Nucleus accumbens (tissue), 56 donors: ENCODE data around the gene NPNT.

ENCODE experiments used
- DNase-seq, 56 donors: peaks; one replicate each; lab custom pipeline; 2025; lab: John Stamatoyannopoulos, UW

The NPNT gene

DNA sequence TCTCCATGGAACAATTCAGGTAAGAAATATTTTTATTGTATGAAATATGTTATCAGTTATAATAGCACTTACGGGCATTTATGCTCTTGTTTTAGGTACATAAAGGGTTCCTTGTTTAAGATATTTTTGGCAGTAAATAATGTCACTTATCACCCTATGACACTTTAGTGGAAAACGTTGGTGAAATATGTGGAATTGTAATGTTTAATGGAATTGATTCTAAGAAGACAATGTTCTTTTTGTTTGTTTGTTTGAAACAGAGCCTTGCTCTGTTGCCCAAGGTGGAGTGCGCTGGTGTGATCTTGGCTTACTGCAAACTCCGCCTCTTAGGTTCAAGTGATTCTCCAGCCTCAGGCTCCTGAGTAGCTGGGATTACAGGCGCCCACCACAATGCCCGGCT lies 17.4 kb downstream of the NPNT start:
- DNase-seq: no peak

DNA sequence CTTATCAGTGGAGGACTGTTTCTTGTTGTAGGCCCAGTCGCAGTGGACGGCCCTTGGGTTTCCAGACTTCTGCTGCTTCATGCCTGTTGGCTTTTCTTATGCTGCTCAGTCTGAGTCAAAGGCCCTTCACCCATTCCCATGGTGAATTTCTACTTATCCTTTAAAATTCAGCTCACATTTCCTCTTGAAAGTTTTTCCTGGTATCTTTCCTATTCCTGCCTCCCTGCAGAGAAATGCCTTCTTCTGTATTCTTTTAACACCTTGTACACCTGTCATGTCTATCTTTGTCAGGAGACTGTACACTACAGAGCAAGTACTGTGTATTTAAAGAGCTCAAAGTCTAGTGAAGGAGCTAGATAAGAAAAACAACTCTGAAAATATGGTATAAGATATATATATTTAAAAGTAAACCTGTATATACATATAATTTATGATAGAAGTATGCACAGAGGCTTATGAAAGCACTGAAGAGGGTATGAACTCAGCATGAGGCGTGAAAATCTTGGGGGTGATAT lies 22.0 kb downstream of the NPNT start:
- DNase-seq: no peak

DNA sequence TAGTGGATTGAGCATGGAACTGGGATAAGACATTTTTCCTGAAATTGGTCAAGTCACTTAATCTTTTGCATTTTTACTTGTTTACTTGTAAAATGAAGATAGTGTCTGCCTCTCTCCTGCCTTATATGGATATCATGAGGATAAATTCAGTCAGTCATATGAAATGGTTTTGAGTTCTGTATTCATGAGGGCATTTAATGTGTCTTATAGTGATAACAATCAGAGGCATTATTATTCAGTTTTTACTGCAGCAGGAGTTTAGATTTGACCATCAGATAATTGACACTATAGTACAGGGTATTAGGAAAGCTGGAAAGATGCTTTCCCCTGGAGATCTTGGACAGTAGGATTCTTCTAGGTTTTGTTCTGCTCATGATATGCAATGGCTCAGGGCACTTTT lies 26.0 kb downstream of the NPNT start:
- DNase-seq: no peak

DNA sequence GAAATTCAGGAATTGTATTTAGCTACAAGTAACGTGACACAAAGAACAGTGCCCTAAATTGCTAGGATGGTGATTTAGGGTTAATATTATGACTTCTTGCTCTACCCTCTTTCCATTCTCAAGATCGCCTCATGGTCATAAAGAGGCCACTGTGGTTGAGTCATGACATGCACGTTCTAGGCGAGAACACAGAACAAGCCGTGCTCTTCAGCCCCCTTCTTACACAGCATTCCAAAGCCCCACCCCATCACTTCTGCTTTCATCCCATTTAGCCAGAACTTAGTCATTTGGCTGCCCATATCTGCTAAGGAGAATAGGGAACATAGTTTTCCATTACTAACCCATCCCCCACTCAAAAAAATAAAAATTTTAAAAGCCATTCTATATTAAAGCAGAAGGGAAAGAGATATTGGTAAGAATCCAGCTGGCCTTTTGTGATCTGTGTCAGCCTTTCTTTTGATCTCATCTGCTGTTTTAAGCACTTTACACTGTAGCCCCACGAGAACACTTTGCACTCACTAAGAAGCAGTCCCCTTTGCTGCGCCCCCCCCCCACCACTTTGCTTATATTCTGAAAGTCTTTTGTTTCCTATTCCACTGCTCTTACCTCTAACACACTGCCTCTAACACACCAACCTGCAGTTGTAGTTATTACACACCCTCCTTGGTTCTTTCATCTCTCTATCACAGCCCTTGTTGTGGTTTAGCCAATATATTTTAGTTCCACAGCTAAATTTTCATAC lies 28.4 kb downstream of the NPNT start:
- peak in 1 of 56 donors; percentile 1 for DNase-seq

DNA sequence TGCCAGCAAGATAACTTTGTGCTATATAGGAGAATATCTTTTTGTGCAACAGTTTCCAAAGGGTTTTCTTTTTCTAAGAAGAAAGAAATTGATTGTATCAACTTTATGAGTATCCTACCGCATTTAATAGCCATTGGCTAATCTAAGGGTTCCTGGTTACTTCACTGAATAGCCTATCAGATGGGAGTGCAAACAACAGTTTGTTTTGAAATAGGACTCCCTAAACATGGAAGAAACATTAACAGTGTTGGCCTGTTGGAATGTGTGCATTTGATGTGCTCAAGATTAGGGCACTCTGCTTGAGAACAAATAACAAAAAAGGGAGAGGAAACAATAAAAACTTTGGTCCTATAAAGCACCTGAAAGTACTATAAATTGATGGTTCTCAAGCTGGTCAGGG lies 29.1 kb downstream of the NPNT start:
- no peak for DNase-seq

DNA sequence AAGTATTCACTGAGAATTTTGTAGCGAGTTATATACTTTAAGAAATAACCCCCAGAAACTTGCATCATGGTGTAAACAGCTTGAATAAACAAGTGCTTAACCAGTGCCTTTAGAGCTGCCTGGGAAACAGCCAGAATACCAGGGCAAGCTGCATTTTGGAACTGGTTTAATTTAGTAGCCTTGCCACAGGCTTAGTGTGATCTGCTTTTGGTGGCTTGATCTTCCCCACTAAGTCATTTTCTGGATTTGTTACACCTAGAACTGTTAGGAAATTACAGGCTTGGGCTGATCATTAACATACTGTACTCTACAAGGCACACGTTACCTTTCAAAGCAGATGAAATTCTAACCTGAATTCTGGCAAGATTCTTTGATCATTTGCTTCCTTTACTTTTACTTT lies 35.4 kb downstream of the NPNT start:
- DNase-seq: no peak

DNA sequence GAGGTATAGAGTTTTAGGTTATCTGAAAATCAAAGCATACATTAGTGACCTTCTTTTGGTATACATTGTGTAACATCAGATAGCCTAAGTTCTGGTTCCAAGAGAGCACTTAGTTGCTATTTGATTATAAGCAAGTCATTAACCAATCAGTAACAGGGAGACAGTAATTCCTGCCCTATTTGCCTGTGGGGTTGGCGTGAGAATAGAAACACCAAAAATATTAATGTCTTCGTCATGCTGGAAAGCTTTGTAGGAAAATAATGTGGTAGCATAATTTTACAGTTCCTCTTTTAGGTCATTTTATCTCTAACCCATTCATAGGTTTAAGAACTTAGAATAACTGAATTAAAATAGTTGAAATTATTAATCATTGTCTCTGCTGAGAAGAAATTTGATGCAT lies 37.8 kb downstream of the NPNT start:
- no peak for DNase-seq

DNA sequence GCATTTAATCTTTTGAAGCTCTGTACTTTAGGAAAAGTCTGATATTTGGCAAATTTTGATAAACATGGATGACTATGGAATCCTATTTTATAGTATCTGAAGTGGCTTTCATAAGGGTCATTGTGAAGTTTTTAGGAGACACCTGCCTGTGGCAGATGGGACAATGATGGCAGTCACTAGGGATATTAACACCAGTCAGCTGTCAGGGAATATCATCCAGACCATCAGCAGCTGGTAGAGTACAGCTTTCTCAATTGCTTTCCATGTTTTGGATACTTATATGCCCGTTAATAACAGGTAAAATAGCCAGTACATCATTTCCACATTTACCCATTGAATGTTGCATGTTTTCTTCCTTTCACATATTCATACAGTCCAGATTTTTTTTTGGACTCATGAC lies 39.1 kb downstream of the NPNT start:
- no peak for DNase-seq

DNA sequence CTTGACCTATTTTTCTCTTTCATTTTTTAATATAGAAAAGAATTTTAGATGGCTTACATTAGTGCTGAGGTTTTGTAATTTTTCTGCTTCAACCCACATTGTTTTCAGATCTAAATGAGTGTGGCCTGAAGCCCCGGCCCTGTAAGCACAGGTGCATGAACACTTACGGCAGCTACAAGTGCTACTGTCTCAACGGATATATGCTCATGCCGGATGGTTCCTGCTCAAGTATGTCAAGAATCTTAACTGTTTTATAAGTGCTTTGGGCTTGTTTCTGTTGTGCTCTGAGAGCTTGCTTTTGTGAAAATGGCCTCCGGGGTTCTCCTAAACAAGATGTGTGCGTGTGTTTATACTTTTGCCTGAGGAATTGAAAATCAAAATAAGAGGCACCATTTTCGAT lies 41.6 kb downstream of the NPNT start:
- DNase-seq: no peak

DNA sequence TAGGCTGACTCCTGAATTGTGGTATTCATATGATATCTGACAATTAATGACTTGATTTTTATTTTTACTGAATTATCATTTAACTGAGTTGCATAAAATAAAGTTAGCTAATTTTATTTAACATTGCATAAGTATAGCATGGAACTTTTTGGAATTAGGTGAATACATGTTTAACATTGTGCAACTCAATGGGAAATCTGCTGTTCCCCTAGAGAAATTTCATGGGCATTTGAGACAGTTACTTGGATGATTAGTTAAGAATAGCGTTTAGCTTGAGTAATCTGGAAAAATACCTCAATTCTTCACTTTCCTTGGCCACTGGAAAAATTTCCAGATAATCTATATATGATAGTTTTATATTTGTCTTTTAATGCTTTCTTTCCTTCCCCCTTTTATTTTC lies 42.5 kb downstream of the NPNT start:
- no peak for DNase-seq

DNA sequence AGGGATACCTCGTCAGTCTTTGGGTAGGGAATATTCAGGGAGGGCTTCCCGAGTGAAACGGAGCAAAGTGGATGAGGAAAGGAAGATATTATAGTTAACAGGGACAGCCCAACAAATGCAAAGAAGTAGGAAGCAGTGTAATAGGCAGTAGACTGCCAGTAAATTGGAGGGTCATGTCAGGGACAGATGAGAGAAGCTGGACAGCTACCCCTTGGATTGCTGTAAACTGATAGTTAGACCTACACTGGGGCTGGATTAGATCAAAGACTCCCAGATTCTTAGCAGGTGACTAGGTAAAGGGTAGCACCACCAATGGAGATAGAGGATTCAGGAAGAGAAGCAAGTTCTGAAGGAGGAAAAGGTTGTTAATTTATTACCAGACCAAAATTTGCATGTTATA lies 48.0 kb downstream of the NPNT start:
- no peak for DNase-seq

DNA sequence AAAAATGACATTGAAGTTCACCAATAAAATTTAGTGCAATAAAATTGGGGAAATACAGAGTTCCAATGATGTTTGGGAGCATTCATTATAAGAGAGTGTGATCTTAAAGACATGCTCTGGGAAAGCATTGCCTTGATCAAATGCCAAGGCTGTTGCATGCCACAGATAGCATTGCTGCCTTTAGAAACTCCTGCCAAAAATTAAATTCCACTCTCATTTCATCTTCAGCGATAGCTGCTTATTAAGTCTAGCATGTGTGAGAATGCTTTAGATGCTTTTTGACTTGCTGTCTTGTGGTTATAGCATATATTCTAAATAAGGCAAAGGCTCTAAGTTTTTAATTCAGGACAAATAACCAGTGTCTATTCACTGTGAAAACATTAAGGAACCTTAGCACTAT lies 49.3 kb downstream of the NPNT start:
- DNase-seq: no peak

DNA sequence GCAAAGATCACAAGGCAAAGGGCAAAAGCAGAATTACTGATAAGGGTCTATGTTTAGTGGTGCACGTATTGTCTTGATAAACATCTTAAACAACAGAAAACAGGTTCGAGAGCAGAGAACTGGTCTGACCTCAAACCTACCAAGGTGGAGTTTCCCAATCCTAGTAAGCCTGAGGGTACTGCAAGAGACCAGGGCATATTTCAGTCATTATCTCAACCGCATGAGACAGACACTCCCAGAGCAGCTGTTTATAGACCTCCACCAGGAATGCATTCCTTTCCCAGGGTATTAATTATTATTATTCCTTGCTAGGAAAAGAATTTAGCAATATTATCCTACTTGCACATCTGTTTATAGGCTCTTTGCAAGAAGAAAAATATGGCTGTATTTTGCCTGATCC lies 51.5 kb downstream of the NPNT start:
- no peak for DNase-seq

DNA sequence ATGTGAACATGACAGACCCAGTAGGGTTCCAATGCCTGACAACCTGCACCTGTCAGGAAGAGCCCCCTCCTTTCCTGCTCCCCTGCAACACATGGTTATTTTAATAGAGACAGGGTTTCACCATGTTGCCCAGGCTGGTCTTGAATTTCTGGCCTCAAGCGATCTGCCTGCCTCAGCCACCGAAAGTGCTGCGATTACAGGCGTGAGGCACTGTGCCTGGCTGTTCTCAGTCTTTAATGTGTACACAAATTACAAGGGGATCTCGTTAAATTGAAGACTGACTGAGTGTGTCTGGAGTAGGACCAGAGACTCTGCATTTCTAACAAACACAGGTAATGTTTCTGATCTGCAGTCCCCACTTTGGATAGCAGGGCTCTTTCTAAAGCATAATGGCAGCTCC lies 55.4 kb downstream of the NPNT start:
- no peak for DNase-seq

DNA sequence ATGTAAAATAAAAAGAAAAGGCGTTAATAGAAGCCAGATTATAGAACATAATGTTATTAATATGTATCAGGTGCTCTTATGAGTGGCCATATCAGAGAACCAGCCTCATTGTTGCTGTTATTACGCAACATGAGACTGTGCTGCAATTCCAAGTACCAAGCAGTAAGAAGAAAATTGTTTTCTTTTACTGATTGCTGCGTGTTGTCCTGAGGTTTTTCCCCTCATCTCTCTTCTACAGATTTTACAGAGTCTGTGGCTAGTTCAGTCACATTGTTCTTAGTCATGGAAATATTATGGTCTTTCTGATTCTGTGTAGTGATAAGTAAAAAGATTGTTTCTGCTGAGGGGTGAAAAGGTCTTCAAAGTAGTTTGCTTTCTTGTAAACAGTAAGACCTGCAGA lies 55.9 kb downstream of the NPNT start:
- DNase-seq: no peak

DNA sequence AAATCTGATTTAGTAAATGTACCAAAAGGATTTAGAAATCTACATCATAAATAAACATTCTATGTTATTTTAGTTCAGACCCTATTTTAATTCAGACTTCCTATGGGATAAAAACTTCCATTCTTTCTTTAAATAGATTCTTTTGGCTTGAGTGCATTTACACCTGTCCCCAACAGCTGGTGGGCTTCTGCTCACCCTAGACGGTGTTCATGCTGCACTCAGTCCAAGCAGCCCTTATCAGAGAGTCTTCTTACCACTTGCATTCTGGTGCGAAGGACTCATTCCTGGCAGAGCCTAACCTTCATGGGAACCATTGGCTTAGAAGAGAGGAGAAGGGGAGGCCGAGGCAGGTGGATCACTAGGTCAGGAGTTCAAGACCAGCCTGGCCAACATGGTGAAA lies 57.3 kb downstream of the NPNT start:
- no peak for DNase-seq

DNA sequence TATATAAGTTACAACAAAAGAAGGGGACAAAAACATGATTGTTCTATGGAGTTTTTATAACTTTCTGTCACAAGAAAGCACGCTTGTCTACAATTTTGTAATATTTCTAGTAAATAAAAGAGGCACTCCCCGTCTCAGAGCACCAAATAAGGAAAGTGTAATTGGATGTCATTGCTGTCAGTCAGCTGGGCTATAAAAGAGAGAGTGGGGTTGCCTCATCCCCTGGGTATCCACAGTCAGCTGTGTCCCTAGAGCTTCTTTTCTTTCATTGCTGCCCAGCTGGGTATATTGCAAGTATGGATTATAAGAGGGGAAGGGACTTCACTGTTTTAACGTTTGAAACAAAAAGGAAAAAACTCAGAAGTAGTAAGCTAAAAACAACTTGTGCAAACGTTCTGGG lies 61.3 kb downstream of the NPNT start:
- DNase-seq: no peak

DNA sequence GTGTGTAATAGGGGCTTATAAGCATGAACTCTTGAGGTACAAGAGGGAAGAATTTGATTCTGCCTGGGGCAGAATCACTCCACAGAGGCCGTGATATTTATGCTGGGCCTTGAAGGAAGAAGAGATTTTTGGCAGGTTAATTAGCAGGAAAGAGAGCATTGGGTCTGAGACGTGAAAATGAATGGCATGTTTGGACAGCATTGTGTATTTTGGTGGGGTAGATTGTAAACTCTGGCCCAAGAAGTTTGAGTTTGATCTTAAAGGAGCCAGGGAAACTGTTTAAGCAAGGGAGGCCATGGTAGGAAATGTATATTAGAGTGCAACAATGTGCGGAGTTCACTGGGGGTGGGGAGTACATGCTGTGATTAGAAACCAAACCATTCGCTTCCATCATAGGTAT lies 62.4 kb downstream of the NPNT start:
- no peak for DNase-seq

DNA sequence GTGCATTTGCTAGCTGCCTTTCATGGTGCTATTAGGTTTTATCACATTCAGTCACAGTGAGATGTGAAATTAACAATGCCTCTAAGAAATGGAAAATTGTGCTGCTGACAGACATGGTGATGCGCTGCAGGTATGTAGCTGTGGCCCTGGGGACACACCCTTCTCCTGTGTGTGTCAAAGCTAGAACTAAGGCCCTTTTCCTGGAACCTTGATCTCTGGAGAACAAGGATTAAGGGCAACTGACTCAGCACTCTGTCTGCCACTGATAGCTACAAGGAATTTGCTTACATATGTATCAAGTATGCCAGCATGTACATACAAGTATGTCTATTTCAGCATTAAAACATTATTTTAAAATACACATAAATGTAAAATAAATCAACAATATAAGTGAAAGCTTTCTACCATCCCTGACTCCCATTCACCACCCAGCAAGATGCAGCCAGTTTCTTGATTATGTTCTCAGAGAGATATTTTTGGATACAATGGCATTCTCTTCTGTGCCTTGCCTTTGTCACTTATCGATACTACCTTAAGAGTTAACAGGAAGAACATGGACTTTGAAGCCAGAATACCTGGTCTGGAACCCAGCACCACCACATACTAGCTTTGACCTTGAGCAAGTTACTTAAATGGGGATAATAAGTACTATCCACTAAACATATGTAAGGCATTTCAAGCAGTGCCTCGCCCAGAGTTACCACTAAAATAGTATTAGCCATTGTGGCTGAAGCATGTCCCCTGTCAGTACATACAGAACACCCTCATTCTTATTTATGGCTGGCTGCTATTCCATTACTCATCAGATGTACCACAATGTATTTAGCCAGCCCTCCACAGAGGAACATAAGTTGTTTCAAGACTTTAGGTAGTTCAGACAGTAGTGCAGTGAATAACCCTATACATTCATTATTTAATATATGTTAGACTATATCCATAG lies 68.5 kb downstream of the NPNT start:
- DNase-seq: no peak

DNA sequence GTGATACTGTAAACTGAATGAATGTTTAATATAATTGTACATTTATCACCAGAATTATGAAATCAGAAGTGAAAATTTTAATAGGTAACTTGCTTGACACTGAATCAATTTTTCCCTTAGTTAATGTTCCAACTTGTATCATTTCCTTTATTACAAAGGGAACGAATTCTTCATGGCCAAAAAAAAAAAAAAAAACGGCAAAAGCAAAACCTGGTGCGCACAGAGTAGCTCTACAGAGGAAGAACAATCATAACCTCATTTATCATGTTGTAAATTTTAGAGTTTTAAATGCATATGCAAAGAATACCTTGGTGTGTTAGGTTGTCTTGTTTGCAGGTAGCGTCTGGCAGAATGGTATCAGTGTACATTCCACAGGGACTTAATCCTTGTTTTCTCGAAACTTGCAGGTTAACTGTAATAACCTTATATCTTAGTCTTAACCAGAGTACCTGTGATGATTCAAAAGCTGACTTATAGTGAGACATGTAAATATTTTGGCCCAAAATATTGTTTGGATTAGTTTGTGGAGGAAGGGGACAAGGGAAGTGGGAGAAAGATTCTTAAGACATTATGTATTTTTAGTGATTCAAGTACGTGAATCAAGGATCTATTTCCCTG lies 70.0 kb downstream of the NPNT start:
- DNase-seq: no peak

DNA sequence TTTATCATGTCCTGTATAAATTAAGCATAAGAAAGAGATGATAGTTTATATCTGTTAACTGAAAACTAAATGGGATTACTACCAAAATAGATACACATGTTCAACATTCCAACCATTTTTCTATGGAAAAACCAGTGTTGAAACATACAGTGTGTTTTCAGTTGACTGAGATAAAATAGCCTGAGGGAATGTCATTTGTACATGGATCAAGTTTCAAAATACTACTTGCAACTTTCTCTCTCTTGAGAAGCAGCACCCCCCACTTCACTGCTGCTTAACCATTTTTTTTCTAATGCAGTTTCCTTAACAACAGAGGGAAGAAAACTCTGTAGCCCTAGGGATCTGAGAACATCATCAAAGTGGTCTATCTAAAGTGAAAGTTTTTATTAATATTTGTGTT lies 70.8 kb downstream of the NPNT start:
- DNase-seq: no peak
